HEK293 (cell line): Measurements from ENCODE around the gene RAB40C.
A peak's percentile ranks its signal among the peaks of the same experiment; 100 is the strongest.

Experiments used
- BCL11A ChIP-seq: fragments of 450-650 bp; formaldehyde crosslinking; IDR thresholded peaks from 2 replicates; pipeline ENCODE4 v1.5.1; 2016; ENCODE audit warnings: low read depth, missing biosample characterization, missing genetic modification characterization
- GFI1B ChIP-seq: fragments of 450-650 bp; formaldehyde crosslinking; IDR thresholded peaks from 2 replicates; pipeline ENCODE4 v1.5.1; 2016; ENCODE audit warnings: missing biosample characterization, missing genetic modification characterization
- GLI2 ChIP-seq: fragments of 450-650 bp; formaldehyde crosslinking; IDR thresholded peaks from 2 replicates; pipeline ENCODE4; 2017; ENCODE audit warnings: missing biosample characterization, missing genetic modification characterization, low read depth, borderline replicate concordance
- HOXA7 ChIP-seq: sonication (generic); formaldehyde crosslinking; IDR thresholded peaks from 2 replicates; pipeline ENCODE4 v1.8.1; 2022; ENCODE audit warnings: missing genetic modification reagents, borderline replicate concordance
- KLF16 ChIP-seq: fragments of 450-650 bp; formaldehyde crosslinking; IDR thresholded peaks from 2 replicates; pipeline ENCODE4 v1.5.1; 2017; ENCODE audit warnings: missing biosample characterization, missing genetic modification characterization
- MZF1 ChIP-seq: fragments of 450-650 bp; formaldehyde crosslinking; IDR thresholded peaks from 2 replicates; pipeline ENCODE4 v1.5.1; 2017; ENCODE audit warnings: missing biosample characterization, missing genetic modification characterization, borderline replicate concordance
- RBAK ChIP-seq: fragments of 450-650 bp; formaldehyde crosslinking; IDR thresholded peaks from 2 replicates; pipeline ENCODE4 v1.5.1; 2016; ENCODE audit warnings: missing biosample characterization, missing genetic modification characterization
- TCF7L2 ChIP-seq: IDR thresholded peaks from 2 replicates; pipeline ENCODE4 v1.6.1; 2011; ENCODE audit warnings: low read depth, mild to moderate bottlenecking, inconsistent platforms, low read length, moderate library complexity, borderline replicate concordance
- YY2 ChIP-seq: fragments of 450-650 bp; formaldehyde crosslinking; IDR thresholded peaks from 2 replicates; pipeline ENCODE4 v1.5.1; 2016; ENCODE audit warnings: missing biosample characterization, missing genetic modification characterization
- ZBTB6 ChIP-seq: fragments of 450-650 bp; formaldehyde crosslinking; IDR thresholded peaks from 2 replicates; pipeline ENCODE4 v1.5.1; 2017; ENCODE audit warnings: missing biosample characterization, missing genetic modification characterization
- ZIC2 ChIP-seq: fragments of 450-650 bp; formaldehyde crosslinking; IDR thresholded peaks from 2 replicates; pipeline ENCODE4 v1.5.1; 2016; ENCODE audit warnings: missing biosample characterization, missing genetic modification characterization
- ZNF114 ChIP-seq: fragments of 450-650 bp; formaldehyde crosslinking; IDR thresholded peaks from 2 replicates; pipeline ENCODE4 v1.5.0; 2017; ENCODE audit warnings: missing biosample characterization, missing genetic modification characterization
- ZNF146 ChIP-seq: fragments of 450-650 bp; formaldehyde crosslinking; IDR thresholded peaks from 2 replicates; pipeline ENCODE4 v1.5.1; 2016; ENCODE audit warnings: missing biosample characterization, missing genetic modification characterization
- ZNF202 ChIP-seq: fragments of 450-650 bp; formaldehyde crosslinking; IDR thresholded peaks from 2 replicates; pipeline ENCODE4 v1.5.1; 2016; ENCODE audit warnings: missing biosample characterization, missing genetic modification characterization, borderline replicate concordance
- ZNF221 ChIP-seq: fragments of 450-650 bp; formaldehyde crosslinking; IDR thresholded peaks from 2 replicates; pipeline ENCODE4 v1.5.1; 2017; ENCODE audit warnings: missing biosample characterization, missing genetic modification characterization, borderline replicate concordance
- ZNF391 ChIP-seq: fragments of 450-650 bp; formaldehyde crosslinking; IDR thresholded peaks from 2 replicates; pipeline ENCODE4 v1.5.1; 2016; ENCODE audit warnings: low read depth, missing biosample characterization, missing genetic modification characterization, borderline replicate concordance
- ZNF416 ChIP-seq: fragments of 450-650 bp; formaldehyde crosslinking; IDR thresholded peaks from 2 replicates; pipeline ENCODE4 v1.5.1; 2016; ENCODE audit warnings: missing biosample characterization, missing genetic modification characterization
- ZNF423 ChIP-seq: fragments of 450-650 bp; formaldehyde crosslinking; IDR thresholded peaks from 2 replicates; pipeline ENCODE4 v1.5.1; 2016; ENCODE audit warnings: missing biosample characterization, missing genetic modification characterization
- ZNF501 ChIP-seq: fragments of 450-650 bp; formaldehyde crosslinking; IDR thresholded peaks from 2 replicates; pipeline ENCODE4 v1.5.1; 2016; ENCODE audit warnings: missing biosample characterization, missing genetic modification characterization
- ZNF529 ChIP-seq: fragments of 450-650 bp; formaldehyde crosslinking; IDR thresholded peaks from 2 replicates; pipeline ENCODE4 v1.5.1; 2017; ENCODE audit warnings: missing genetic modification characterization, missing biosample characterization; ENCODE audit not compliant: insufficient replicate concordance
- ZNF548 ChIP-seq: fragments of 450-650 bp; formaldehyde crosslinking; IDR thresholded peaks from 2 replicates; pipeline ENCODE4 v1.5.1; 2016; ENCODE audit warnings: missing biosample characterization, missing genetic modification characterization
- ZNF558 ChIP-seq: fragments of 450-650 bp; formaldehyde crosslinking; IDR thresholded peaks from 2 replicates; pipeline ENCODE4 v1.5.1; 2016; ENCODE audit warnings: missing biosample characterization, missing genetic modification characterization
- ZNF623 ChIP-seq: fragments of 450-650 bp; formaldehyde crosslinking; IDR thresholded peaks from 2 replicates; pipeline ENCODE4 v1.5.1; 2016; ENCODE audit warnings: missing biosample characterization, missing genetic modification characterization
- ZNF629 ChIP-seq: fragments of 450-650 bp; formaldehyde crosslinking; IDR thresholded peaks from 2 replicates; pipeline ENCODE4 v1.5.1; 2017; ENCODE audit warnings: missing biosample characterization, missing genetic modification characterization
- ZNF830 ChIP-seq: fragments of 450-650 bp; IDR thresholded peaks from 2 replicates; pipeline ENCODE4 v1.5.0; 2018; ENCODE audit warnings: missing biosample characterization, missing genetic modification characterization, low read depth, mild to moderate bottlenecking, moderate library complexity
- ZSCAN23 ChIP-seq: fragments of 450-650 bp; formaldehyde crosslinking; IDR thresholded peaks from 2 replicates; pipeline ENCODE4 v1.5.1; 2016; ENCODE audit warnings: missing biosample characterization, missing genetic modification characterization
- TF ChIP-seq, protein P1 (sequence below): fragments of 450-650 bp; formaldehyde crosslinking; IDR thresholded peaks from 2 replicates; pipeline ENCODE4 v1.5.1; 2016; ENCODE audit warnings: missing biosample characterization, missing genetic modification characterization
- TF ChIP-seq, protein P2 (sequence below): fragments of 450-650 bp; formaldehyde crosslinking; IDR thresholded peaks from 2 replicates; pipeline ENCODE4 v1.5.1; 2016; ENCODE audit warnings: missing biosample characterization, missing genetic modification characterization, low read depth
- TF ChIP-seq, protein P3 (sequence below): fragments of 450-650 bp; IDR thresholded peaks from 2 replicates; pipeline ENCODE4 v1.5.1; 2018; ENCODE audit warnings: missing biosample characterization, missing genetic modification characterization
- TF ChIP-seq, protein P4 (sequence below): fragments of 450-650 bp; formaldehyde crosslinking; IDR thresholded peaks from 2 replicates; pipeline ENCODE4 v1.5.1; 2016; ENCODE audit warnings: missing biosample characterization, missing genetic modification characterization, borderline replicate concordance

Gene RAB40C

GRCh38 chr16:589658-590187, at the start of gene RAB40C (continued):
- TF ChIP-seq, protein P1, sequence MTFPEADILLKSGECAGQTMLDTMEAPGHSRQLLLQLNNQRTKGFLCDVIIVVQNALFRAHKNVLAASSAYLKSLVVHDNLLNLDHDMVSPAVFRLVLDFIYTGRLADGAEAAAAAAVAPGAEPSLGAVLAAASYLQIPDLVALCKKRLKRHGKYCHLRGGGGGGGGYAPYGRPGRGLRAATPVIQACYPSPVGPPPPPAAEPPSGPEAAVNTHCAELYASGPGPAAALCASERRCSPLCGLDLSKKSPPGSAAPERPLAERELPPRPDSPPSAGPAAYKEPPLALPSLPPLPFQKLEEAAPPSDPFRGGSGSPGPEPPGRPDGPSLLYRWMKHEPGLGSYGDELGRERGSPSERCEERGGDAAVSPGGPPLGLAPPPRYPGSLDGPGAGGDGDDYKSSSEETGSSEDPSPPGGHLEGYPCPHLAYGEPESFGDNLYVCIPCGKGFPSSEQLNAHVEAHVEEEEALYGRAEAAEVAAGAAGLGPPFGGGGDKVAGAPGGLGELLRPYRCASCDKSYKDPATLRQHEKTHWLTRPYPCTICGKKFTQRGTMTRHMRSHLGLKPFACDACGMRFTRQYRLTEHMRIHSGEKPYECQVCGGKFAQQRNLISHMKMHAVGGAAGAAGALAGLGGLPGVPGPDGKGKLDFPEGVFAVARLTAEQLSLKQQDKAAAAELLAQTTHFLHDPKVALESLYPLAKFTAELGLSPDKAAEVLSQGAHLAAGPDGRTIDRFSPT (tag by site-specific recombination) = no peak
- TF ChIP-seq ZNF830 (tag by site-specific recombination) (no peak), ZNF558 (tag by site-specific recombination) (no peak), ZNF114 (tag by site-specific recombination) (no peak), ZNF501 (tag by site-specific recombination) (0 out of 2 replicates have a peak, but pooled peaks have one; percentile 4), ZNF202 (no peak), ZNF548 (tag by site-specific recombination) (no peak), ZNF221 (tag by site-specific recombination) (no peak), KLF16 (tag by site-specific recombination) (peak; percentile 88), ZNF416 (tag by site-specific recombination) (no peak), RBAK (no peak), ZNF529 (no peak), ZNF391 (tag by site-specific recombination) (no peak), ZNF146 (tag by site-specific recombination) (no peak), ZNF629 (tag by site-specific recombination) (peak; percentile 28; the same call in 1 of the 2 replicates), HOXA7 (CRISPR knock-in tag) (no peak), TCF7L2 (no peak), ZSCAN23 (no peak), BCL11A (tag by site-specific recombination) (no peak), GFI1B (tag by site-specific recombination) (no peak), GLI2 (tag by site-specific recombination) (no peak), YY2 (tag by site-specific recombination) (no peak), ZBTB6 (tag by site-specific recombination) (no peak), MZF1 (tag by site-specific recombination) (no peak), ZIC2 (tag by site-specific recombination) (no peak), ZNF623 (tag by site-specific recombination) (no peak), ZNF423 (tag by site-specific recombination) (no peak)
- TF ChIP-seq, protein P2, sequence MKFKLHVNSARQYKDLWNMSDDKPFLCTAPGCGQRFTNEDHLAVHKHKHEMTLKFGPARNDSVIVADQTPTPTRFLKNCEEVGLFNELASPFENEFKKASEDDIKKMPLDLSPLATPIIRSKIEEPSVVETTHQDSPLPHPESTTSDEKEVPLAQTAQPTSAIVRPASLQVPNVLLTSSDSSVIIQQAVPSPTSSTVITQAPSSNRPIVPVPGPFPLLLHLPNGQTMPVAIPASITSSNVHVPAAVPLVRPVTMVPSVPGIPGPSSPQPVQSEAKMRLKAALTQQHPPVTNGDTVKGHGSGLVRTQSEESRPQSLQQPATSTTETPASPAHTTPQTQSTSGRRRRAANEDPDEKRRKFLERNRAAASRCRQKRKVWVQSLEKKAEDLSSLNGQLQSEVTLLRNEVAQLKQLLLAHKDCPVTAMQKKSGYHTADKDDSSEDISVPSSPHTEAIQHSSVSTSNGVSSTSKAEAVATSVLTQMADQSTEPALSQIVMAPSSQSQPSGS (tag by site-specific recombination) = no peak
- TF ChIP-seq, protein P3, sequence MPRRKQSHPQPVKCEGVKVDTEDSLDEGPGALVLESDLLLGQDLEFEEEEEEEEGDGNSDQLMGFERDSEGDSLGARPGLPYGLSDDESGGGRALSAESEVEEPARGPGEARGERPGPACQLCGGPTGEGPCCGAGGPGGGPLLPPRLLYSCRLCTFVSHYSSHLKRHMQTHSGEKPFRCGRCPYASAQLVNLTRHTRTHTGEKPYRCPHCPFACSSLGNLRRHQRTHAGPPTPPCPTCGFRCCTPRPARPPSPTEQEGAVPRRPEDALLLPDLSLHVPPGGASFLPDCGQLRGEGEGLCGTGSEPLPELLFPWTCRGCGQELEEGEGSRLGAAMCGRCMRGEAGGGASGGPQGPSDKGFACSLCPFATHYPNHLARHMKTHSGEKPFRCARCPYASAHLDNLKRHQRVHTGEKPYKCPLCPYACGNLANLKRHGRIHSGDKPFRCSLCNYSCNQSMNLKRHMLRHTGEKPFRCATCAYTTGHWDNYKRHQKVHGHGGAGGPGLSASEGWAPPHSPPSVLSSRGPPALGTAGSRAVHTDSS (tag by site-specific recombination) = no peak
- TF ChIP-seq, protein P4, sequence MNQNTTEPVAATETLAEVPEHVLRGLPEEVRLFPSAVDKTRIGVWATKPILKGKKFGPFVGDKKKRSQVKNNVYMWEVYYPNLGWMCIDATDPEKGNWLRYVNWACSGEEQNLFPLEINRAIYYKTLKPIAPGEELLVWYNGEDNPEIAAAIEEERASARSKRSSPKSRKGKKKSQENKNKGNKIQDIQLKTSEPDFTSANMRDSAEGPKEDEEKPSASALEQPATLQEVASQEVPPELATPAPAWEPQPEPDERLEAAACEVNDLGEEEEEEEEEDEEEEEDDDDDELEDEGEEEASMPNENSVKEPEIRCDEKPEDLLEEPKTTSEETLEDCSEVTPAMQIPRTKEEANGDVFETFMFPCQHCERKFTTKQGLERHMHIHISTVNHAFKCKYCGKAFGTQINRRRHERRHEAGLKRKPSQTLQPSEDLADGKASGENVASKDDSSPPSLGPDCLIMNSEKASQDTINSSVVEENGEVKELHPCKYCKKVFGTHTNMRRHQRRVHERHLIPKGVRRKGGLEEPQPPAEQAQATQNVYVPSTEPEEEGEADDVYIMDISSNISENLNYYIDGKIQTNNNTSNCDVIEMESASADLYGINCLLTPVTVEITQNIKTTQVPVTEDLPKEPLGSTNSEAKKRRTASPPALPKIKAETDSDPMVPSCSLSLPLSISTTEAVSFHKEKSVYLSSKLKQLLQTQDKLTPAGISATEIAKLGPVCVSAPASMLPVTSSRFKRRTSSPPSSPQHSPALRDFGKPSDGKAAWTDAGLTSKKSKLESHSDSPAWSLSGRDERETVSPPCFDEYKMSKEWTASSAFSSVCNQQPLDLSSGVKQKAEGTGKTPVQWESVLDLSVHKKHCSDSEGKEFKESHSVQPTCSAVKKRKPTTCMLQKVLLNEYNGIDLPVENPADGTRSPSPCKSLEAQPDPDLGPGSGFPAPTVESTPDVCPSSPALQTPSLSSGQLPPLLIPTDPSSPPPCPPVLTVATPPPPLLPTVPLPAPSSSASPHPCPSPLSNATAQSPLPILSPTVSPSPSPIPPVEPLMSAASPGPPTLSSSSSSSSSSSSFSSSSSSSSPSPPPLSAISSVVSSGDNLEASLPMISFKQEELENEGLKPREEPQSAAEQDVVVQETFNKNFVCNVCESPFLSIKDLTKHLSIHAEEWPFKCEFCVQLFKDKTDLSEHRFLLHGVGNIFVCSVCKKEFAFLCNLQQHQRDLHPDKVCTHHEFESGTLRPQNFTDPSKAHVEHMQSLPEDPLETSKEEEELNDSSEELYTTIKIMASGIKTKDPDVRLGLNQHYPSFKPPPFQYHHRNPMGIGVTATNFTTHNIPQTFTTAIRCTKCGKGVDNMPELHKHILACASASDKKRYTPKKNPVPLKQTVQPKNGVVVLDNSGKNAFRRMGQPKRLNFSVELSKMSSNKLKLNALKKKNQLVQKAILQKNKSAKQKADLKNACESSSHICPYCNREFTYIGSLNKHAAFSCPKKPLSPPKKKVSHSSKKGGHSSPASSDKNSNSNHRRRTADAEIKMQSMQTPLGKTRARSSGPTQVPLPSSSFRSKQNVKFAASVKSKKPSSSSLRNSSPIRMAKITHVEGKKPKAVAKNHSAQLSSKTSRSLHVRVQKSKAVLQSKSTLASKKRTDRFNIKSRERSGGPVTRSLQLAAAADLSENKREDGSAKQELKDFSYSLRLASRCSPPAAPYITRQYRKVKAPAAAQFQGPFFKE (tag by site-specific recombination) = no peak
